ENCODE data around the gene GTF2B. TPM values are rescaled to one million over a fixed set of nuclear protein-coding genes. Genes with fewer than 3 reads are reported as not detected.
"Not testable (repeated sequence)": the region's sequence is repeated elsewhere in the genome, so short reads cannot be mapped to it uniquely, and the experiment has no call there.

The GTF2B gene
- total RNA-seq, 5 donors from 2014 or later (not counting 1 experiment from before 2014, with no cell fraction given), result 34.2 to 54.5 (median 38.7) TPM

DNA sequence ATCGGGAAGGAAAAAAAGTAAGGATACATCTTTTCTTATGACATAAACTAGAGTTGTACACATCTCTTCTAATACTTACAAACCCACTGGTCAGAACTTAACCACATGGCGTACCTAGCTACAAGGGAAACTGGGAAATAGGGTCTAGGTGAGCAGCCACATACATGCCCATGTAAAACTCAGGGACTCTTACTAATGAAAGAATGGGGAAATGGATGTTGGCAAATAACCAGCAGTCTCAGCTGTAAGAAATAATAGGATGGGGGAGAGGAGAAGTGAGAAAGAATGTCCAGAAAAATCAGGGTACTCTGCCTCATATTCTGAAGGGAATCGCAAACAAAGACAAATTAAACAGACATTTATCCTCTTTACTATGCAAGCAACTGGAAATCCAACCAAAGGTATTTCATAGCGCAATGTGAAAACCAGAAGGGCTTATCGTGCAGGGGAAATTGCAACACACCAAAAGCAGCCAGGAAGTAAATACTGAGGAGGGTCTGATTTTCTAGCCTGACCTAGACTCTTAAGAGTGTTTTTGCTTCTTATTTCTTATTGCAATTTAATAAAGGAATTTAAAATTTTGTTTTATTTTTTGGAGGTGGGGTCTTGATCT is 17.5 kb downstream of the GTF2B start:
- CTCF ChIA-PET, result interaction anchor here (0.5 to 0.8 kb wide), 8 partner anchors 71 to 1128 kb away, joined by 3 to 8 read pairs (median 4); no protein-coding TSS in a partner anchor
- Histone ChIP-seq H3K27me3 (replicated peaks in 1 of 2; ENCODE audit: control insufficient read depth in 2 of 2, extremely low read depth in 1 of 2, insufficient read depth in 2 of 2, low read length in 1 of 2) (no peaks in the 10 kb centered on the region), H3K9me3 (no peaks in the 10 kb centered on the region), H3K36me3 (ENCODE audit: control insufficient read depth in 2 of 2, extremely low read depth in 1 of 2, insufficient read depth in 1 of 2, low read length in 1 of 2) (peaks cover 0 to 15% of the 10 kb centered on the region in 2 donors), H3K4me3 (ENCODE audit: control insufficient read depth in 1 of 2, extremely low read depth in 1 of 2, low read length in 1 of 2) (no peak overlapping the region), H3K27ac (ENCODE audit: low read length) (no peak overlapping the region), H3K4me1 (ENCODE audit: control insufficient read depth in 1 of 2, extremely low read depth in 1 of 2, insufficient read depth in 2 of 2, low read length in 2 of 2) (peaks cover 5 to 17% of the 10 kb centered on the region in 2 experiments)
- Mint-ChIP-seq H3K27me3 (no peaks in the 10 kb centered on the region), H3K4me3 (no peak overlapping the region), H3K27ac (peak overlapping the region in 1 of 2 donors; percentile 41), H3K36me3 (peaks cover 10% of the 10 kb centered on the region), H3K4me1 (peaks cover 61 to 69% (median 62%) of the 10 kb centered on the region in 3 donors), H3K9me3 (no peaks in the 10 kb centered on the region)
- POLR2A ChIA-PET, result interaction anchor here (0.6 to 0.7 kb wide), 5 partner anchors 13 to 755 kb away, joined by 3 to 9 read pairs (median 5); partner anchors contain the start of gene GTF2B (in 1 of the 2)
- DNase-seq, result no peak
- no CpG with 5 or more reads among the region's 5 CpGs for WGBS (ENCODE audit: insufficient coverage)
- no peak for ATAC-seq (replicated peaks in 1 of 4)

DNA sequence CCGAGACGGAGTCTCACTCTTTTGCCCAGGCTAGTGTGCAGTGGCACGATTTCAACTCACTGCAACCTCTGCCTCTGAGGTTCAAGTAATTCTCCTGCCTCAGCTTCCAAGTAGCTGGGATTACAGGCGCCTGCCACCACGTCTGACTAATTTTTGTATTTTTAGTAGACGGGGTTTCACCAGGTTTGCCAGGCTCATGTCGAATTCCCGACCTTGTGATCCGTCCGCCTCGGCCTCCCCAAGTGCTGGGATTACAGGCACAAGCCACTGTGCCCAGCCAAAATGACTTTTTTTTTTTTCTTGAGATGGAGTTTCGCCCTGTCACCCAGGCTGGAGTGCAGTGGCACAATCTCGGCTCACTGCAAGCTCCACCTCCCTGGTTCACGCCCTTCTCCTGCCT is 21.7 kb downstream of the GTF2B start:
- POLR2A ChIA-PET; DNase-seq; H3K4me3 ChIP-seq (ENCODE audit: control insufficient read depth in 1 of 2, extremely low read depth in 1 of 2, low read length in 1 of 2); H3K9me3 ChIP-seq; H3K4me3 Mint-ChIP-seq; H3K27ac Mint-ChIP-seq; ATAC-seq (replicated peaks in 1 of 4); H3K9me3 Mint-ChIP-seq; H3K27me3 Mint-ChIP-seq; H3K27ac ChIP-seq (ENCODE audit: low read length); H3K27me3 ChIP-seq (replicated peaks in 1 of 2; ENCODE audit: control insufficient read depth in 2 of 2, extremely low read depth in 1 of 2, insufficient read depth in 2 of 2, low read length in 1 of 2): not testable (repeated sequence)
- peaks cover 0 to 11% of the 10 kb centered on the region in 2 donors for H3K36me3 ChIP-seq (ENCODE audit: control insufficient read depth in 2 of 2, extremely low read depth in 1 of 2, insufficient read depth in 1 of 2, low read length in 1 of 2)
- H3K4me1 Mint-ChIP-seq, result peaks cover 64 to 82% (median 68%) of the 10 kb centered on the region in 3 donors
- CTCF ChIA-PET, result interaction anchor here in 1 of 2 donors (0.7 kb wide), 1 partner anchor 8 kb away, joined by 4 read pairs; no protein-coding TSS in a partner anchor
- peaks cover 10% of the 10 kb centered on the region for H3K36me3 Mint-ChIP-seq
- 98% methylated on average over 14 of the region's 14 CpGs for WGBS (ENCODE audit: insufficient coverage)
- H3K4me1 ChIP-seq (ENCODE audit: control insufficient read depth in 1 of 2, extremely low read depth in 1 of 2, insufficient read depth in 2 of 2, low read length in 2 of 2), result peaks cover 4 to 16% of the 10 kb centered on the region in 2 experiments

DNA sequence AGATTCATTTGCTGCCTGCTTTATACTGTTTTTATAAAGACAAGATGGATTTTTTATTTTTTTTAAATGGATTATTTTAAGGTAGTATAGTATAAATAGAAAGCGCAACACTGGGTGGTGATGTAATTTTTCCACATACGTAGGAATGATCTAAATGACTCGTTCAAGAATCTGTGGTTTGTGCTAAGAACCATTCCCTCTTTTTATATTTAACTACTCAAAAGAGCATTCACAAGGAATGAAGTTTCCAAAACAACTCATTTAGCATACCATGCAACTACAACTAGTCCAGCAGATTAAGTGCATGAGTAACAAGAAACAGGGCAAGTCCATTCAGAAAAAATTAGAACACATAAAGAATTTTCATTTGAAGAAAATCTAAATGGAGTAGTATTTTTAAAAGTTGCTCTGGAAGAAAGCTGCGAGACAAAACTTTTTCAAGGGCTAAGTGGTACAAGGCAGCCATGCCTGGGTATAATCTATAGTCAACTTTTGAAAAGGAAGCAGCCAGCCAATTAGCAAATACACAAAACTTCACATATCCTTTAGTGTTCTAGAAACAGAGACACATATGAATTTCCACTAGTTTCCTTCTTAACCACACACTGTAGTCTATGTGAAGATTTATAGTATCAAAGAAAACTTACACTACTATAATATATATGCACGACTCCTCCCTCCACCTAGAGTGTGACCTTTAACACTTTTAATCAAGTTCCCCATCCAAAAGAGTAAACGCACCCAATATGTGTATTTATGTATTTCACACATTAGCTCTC is 23.4 kb downstream of the GTF2B start:
- Mint-ChIP-seq H3K4me1 (peaks cover 66 to 78% (median 70%) of the 10 kb centered on the region in 3 donors), H3K27me3 (no peaks in the 10 kb centered on the region), H3K4me3 (peak overlapping the region in 2 of 3 donors; percentile 28 to 45), H3K36me3 (peaks cover 16% of the 10 kb centered on the region), H3K9me3 (no peaks in the 10 kb centered on the region), H3K27ac (peak overlapping the region; percentile 4 to 56)
- CTCF ChIA-PET, result interaction anchor here (1.2 to 1.4 kb wide), 3 partner anchors 9 to 21 kb away, joined by 4 to 7 read pairs (median 4); no protein-coding TSS in a partner anchor
- no peak overlapping the region for H3K27ac ChIP-seq (ENCODE audit: low read length)
- peaks cover 4 to 16% of the 10 kb centered on the region in 2 experiments for H3K4me1 ChIP-seq (ENCODE audit: control insufficient read depth in 1 of 2, extremely low read depth in 1 of 2, insufficient read depth in 2 of 2, low read length in 2 of 2)
- H3K36me3 ChIP-seq (ENCODE audit: control insufficient read depth in 2 of 2, extremely low read depth in 1 of 2, insufficient read depth in 1 of 2, low read length in 1 of 2), result peaks cover 0 to 14% of the 10 kb centered on the region in 2 donors
- ATAC-seq (replicated peaks in 1 of 4) (peak in 1 of 4 experiments; percentile 21), DNase-seq (no peak)
- H3K27me3 ChIP-seq (replicated peaks in 1 of 2; ENCODE audit: control insufficient read depth in 2 of 2, extremely low read depth in 1 of 2, insufficient read depth in 2 of 2, low read length in 1 of 2), result no peaks in the 10 kb centered on the region
- WGBS (ENCODE audit: insufficient coverage), result no CpG with 5 or more reads among the region's 6 CpGs
- no peaks in the 10 kb centered on the region for H3K9me3 ChIP-seq
- H3K4me3 ChIP-seq (ENCODE audit: control insufficient read depth in 1 of 2, extremely low read depth in 1 of 2, low read length in 1 of 2), result no peak overlapping the region
- POLR2A ChIA-PET, result no interaction called here

DNA sequence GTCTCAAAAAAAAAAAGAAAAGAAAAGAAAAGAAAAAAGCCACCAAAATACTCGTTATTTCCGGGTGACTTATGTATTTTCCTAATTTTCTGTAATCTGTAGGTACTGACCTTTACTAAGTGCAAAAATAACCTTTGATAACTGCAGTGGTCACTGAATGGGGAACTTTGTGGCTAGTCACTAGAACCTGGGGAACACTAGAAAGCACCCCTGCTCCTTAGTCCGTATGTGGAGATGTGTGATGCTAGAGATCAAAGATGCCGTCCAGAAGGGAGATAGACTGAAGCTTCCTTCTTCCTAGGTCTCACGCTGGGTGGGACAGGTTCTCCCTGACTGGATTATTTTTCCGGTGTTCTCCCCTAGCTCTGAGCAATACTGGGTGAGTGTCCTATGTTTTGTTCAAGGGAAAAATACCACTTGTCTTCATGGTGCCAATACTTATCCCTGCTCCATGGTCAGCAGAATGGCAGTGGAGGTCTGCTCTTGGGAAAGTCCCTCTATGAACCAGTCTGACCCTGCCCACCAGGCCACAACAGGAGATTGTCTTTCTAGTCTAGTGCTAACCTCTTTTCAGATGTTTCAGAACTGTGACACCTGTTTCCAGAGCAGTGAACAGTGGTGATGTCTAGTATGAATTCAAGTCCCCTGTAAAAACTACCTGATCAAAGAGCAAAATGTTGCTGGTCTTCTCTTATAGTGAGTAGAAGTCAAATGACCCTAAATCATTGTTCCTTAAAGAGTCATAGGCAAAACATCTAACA is 39.9 kb downstream of the GTF2B start:
- WGBS (ENCODE audit: insufficient coverage), result 92% methylated on average over 2 of the region's 6 CpGs
- ChIA-PET POLR2A (no interaction called here), CTCF (interaction anchor here in 1 of 2 donors (0.6 kb wide), 1 partner anchor 1055 kb away, joined by 3 read pairs; no protein-coding TSS in a partner anchor)
- Histone ChIP-seq H3K4me1 (ENCODE audit: control insufficient read depth in 1 of 2, extremely low read depth in 1 of 2, insufficient read depth in 2 of 2, low read length in 2 of 2) (no peaks in the 10 kb centered on the region), H3K4me3 (ENCODE audit: control insufficient read depth in 1 of 2, extremely low read depth in 1 of 2, low read length in 1 of 2) (no peak overlapping the region), H3K36me3 (ENCODE audit: control insufficient read depth in 2 of 2, extremely low read depth in 1 of 2, insufficient read depth in 1 of 2, low read length in 1 of 2) (peaks cover 0 to 48% of the 10 kb centered on the region in 2 donors), H3K27me3 (replicated peaks in 1 of 2; ENCODE audit: control insufficient read depth in 2 of 2, extremely low read depth in 1 of 2, insufficient read depth in 2 of 2, low read length in 1 of 2) (no peaks in the 10 kb centered on the region), H3K27ac (ENCODE audit: low read length) (no peak overlapping the region), H3K9me3 (no peaks in the 10 kb centered on the region)
- ATAC-seq (replicated peaks in 1 of 4) (no peak), DNase-seq (no peak)
- no peaks in the 10 kb centered on the region for H3K27me3 Mint-ChIP-seq
- no peaks in the 10 kb centered on the region for H3K4me1 Mint-ChIP-seq
- H3K27ac Mint-ChIP-seq, result peak overlapping the region in 1 of 2 donors; percentile 44
- no peak overlapping the region for H3K4me3 Mint-ChIP-seq
- H3K9me3 Mint-ChIP-seq, result no peaks in the 10 kb centered on the region
- H3K36me3 Mint-ChIP-seq, result peaks cover 30% of the 10 kb centered on the region

DNA sequence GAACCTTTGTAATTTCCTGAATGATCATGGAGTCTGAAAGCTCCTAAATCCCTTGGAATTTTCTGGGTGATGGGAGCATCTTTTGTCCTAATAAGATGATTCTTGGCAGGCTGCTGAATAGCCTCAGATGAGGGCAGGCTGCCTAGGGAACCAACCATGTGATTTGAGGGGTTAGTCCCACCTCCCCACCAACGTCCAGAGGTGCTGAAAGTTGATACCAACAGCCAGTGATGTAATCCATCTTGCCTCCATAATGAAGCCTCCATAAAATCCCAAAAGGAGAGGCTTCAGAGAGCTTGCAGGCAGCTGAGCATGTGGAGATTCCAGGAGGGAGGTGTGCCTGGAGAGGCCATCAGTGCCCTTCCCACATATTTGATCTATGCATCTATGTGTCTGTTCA is 43.7 kb downstream of the GTF2B start:
- Histone ChIP-seq H3K36me3 (ENCODE audit: control insufficient read depth in 2 of 2, extremely low read depth in 1 of 2, insufficient read depth in 1 of 2, low read length in 1 of 2) (peaks cover 0 to 24% of the 10 kb centered on the region in 2 donors), H3K27me3 (replicated peaks in 1 of 2; ENCODE audit: control insufficient read depth in 2 of 2, extremely low read depth in 1 of 2, insufficient read depth in 2 of 2, low read length in 1 of 2) (no peaks in the 10 kb centered on the region), H3K27ac (ENCODE audit: low read length) (no peak overlapping the region), H3K4me3 (ENCODE audit: control insufficient read depth in 1 of 2, extremely low read depth in 1 of 2, low read length in 1 of 2) (no peak overlapping the region), H3K9me3 (no peaks in the 10 kb centered on the region), H3K4me1 (ENCODE audit: control insufficient read depth in 1 of 2, extremely low read depth in 1 of 2, insufficient read depth in 2 of 2, low read length in 2 of 2) (no peaks in the 10 kb centered on the region)
- Mint-ChIP-seq H3K27me3 (no peaks in the 10 kb centered on the region), H3K4me1 (no peaks in the 10 kb centered on the region), H3K27ac (no peak overlapping the region), H3K4me3 (no peak overlapping the region), H3K36me3 (peaks cover 17% of the 10 kb centered on the region), H3K9me3 (no peaks in the 10 kb centered on the region)
- ATAC-seq (replicated peaks in 1 of 4) (no peak), DNase-seq (no peak)
- CTCF ChIA-PET, result interaction anchor here in 1 of 2 donors (0.9 kb wide), 1 partner anchor 20 kb away, joined by 4 read pairs; no protein-coding TSS in a partner anchor
- no CpG with 5 or more reads among the region's 1 CpG for WGBS (ENCODE audit: insufficient coverage)
- POLR2A ChIA-PET, result no interaction called here

DNA sequence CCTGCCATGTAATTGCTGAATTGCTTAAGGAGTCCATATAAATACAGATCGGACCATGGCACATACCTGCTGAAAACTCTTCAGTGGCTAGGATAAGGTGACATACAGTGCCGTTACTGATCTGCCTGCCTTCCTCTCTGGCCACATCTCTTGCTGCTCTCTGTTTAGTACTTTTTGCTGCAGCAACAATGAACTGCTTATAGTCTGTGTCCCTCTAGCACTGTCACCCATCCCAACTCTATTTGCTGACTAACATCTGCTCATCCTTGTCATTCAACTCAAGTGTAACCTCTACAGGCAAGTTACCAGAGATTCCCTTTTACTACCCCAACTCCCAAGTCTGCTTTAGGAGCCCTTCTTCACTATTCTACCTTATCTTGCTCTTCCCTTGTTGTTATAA is 65.6 kb downstream of the GTF2B start:
- CTCF ChIA-PET, result interaction anchor here in 1 of 2 donors (0.6 kb wide), 1 partner anchor 12 kb away, joined by 4 read pairs; no protein-coding TSS in a partner anchor
- H3K4me1 Mint-ChIP-seq, result no peaks in the 10 kb centered on the region
- H3K36me3 Mint-ChIP-seq, result peaks cover 41% of the 10 kb centered on the region

More for the DNA sequence above, 65.6 kb downstream of the GTF2B start:
- DNase-seq (no peak), ATAC-seq (replicated peaks in 1 of 4) (no peak)
- H3K27ac ChIP-seq (ENCODE audit: low read length), result no peak overlapping the region
- no peaks in the 10 kb centered on the region for H3K4me1 ChIP-seq (ENCODE audit: control insufficient read depth in 1 of 2, extremely low read depth in 1 of 2, insufficient read depth in 2 of 2, low read length in 2 of 2)
- peaks cover 0 to 18% of the 10 kb centered on the region in 2 donors for H3K36me3 ChIP-seq (ENCODE audit: control insufficient read depth in 2 of 2, extremely low read depth in 1 of 2, insufficient read depth in 1 of 2, low read length in 1 of 2)
- no peak overlapping the region for H3K4me3 ChIP-seq (ENCODE audit: control insufficient read depth in 1 of 2, extremely low read depth in 1 of 2, low read length in 1 of 2)
- no peaks in the 10 kb centered on the region for H3K27me3 ChIP-seq (replicated peaks in 1 of 2; ENCODE audit: control insufficient read depth in 2 of 2, extremely low read depth in 1 of 2, insufficient read depth in 2 of 2, low read length in 1 of 2)
- POLR2A ChIA-PET, result no interaction called here
- H3K27ac Mint-ChIP-seq, result no peak overlapping the region
- no peaks in the 10 kb centered on the region for H3K27me3 Mint-ChIP-seq
- WGBS (ENCODE audit: insufficient coverage), result 94% methylated on average over 2 of the region's 2 CpGs
- H3K4me3 Mint-ChIP-seq, result no peak overlapping the region
- H3K9me3 Mint-ChIP-seq, result no peaks in the 10 kb centered on the region
- no peaks in the 10 kb centered on the region for H3K9me3 ChIP-seq
